Measurements from ENCODE around the gene SLC6A4. TPM values are rescaled to one million over a fixed set of nuclear protein-coding genes. Genes with fewer than 3 reads are reported as not detected.

Gene SLC6A4
- total RNA-seq, 1 experiment from 2014 or later, result 0.30 TPM

DNA sequence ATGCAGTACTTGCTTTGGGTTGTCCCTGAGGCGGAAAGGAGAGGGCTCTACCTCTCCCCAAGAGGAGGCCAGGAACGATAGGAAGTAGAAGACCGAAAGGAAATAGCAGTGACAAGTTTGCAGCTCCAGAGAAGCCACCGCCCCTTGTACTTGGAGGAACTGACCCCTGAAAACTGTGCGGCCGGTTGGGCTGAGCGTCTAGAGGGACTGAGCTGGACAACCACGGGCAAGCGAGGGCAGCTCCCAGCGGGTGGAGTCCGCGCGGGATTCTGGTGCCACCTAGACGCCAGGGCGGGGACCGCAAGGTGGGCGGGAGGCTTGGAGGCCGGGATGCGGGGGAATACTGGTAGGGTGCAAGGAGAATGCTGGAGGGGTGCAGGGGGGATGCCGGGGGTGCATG is 1.3 kb upstream of the SLC6A4 start (continued):
- TF ChIP-seq, protein P1, sequence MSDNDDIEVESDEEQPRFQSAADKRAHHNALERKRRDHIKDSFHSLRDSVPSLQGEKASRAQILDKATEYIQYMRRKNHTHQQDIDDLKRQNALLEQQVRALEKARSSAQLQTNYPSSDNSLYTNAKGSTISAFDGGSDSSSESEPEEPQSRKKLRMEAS (IDR thresholded peaks at IDR 0.05), result no peak
- TF ChIP-seq, protein P2, sequence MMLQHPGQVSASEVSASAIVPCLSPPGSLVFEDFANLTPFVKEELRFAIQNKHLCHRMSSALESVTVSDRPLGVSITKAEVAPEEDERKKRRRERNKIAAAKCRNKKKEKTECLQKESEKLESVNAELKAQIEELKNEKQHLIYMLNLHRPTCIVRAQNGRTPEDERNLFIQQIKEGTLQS (IDR thresholded peaks at IDR 0.05), result no peak
- TF ChIP-seq EGR1 (IDR thresholded peaks at IDR 0.05; ENCODE audit: low read depth) (no peak), FOSL1 (IDR thresholded peaks at IDR 0.05; ENCODE audit: low read depth) (no peak)

DNA sequence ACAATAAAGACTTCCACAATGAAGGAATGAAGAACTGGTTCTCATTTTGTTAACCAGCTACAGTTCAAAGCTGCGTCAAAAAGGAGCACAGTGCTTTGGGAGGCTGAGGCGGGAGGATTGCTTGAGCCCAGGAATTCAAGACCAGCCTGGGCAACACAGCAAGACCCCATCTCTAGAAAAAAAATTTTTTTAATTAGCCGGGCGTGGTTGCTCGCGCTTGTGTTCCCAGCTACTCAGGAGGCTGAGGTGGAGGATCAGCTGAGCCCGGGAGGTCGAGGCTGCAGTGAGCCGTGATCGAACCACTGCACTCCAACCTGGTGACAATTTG is 764 bp upstream of the SLC6A4 start:
- Histone ChIP-seq H3K9me2 (ENCODE audit: insufficient read depth) (no peaks in the 10 kb centered on the region), H4K20me1 (ENCODE audit: insufficient read depth) (no peaks in the 10 kb centered on the region), H3K9me3 (ENCODE audit: control insufficient read depth in 1 of 2, insufficient read depth in 1 of 2, low read depth in 1 of 2, low read length in 2 of 2) (peaks cover 0 to 3% of the 10 kb centered on the region in 2 experiments; a peak in 1 of 4 replicates), H3K9ac (ENCODE audit: low read length) (no peak overlapping the region), H3K4me2 (ENCODE audit: low read length) (no peak overlapping the region), H3K79me2 (ENCODE audit: insufficient read depth, low read length) (no peaks in the 10 kb centered on the region), H3K4me3 (replicated peaks in 1 of 2; ENCODE audit: low read depth in 1 of 2, low read length in 2 of 2) (no peak overlapping the region), H3K4me1 (ENCODE audit: control insufficient read depth in 1 of 2, insufficient read depth in 2 of 2, low read length in 2 of 2) (peaks cover 0 to 3% of the 10 kb centered on the region in 2 experiments; a peak in 1 of 4 replicates), H3K27ac (ENCODE audit: low read depth, low read length) (no peak overlapping the region), H2AFZ (ENCODE audit: low read depth, low read length, poor library complexity, severe bottlenecking) (peak overlapping the region; percentile 89), H3K27me3 (ENCODE audit: insufficient read depth, low read length) (peaks cover 24% of the 10 kb centered on the region; the same call in 1 of the 2 replicates), H3K36me3 (ENCODE audit: control insufficient read depth in 1 of 2, insufficient read depth in 2 of 2, low read length in 2 of 2) (no peaks in the 10 kb centered on the region)
- ATAC-seq (no peak), DNase-seq (ENCODE audit: low read depth, low spot score) (no peak)
- intact Hi-C loops (cut with micrococcal nuclease), result loop anchor here (1.0 kb wide), 1 partner anchor 132 kb away; no protein-coding TSS in a partner anchor
- RAD21 ChIA-PET (ENCODE audit: low non-redundant PET in 1 of 2, low total read pairs in 2 of 2, uncharacterized antibody in 2 of 2, unreplicated experiment in 2 of 2), result interaction anchor here in 1 of 2 experiments (0.8 kb wide), 1 partner anchor 110 kb away, joined by 3 read pairs; no protein-coding TSS in a partner anchor
- no TSS peak for BruUV-seq (replicated peaks)
- TF ChIP-seq ZNF274 (IDR thresholded peaks at IDR 0.05; ENCODE audit: low read depth, low read length) (no peak), CEBPB (IDR thresholded peaks at IDR 0.05; ENCODE audit: low read depth) (no peak), POLR2AphosphoS5 (IDR thresholded peaks at IDR 0.05; ENCODE audit: low read depth, low read length) (no peak), SRF (IDR thresholded peaks at IDR 0.05; ENCODE audit: low read depth) (no peak), FOSL1 (IDR thresholded peaks at IDR 0.05; ENCODE audit: low read depth) (no peak), EZH2 (IDR thresholded peaks at IDR 0.05) (no peak), CBX3 (IDR thresholded peaks at IDR 0.05; ENCODE audit: low read depth) (no peak), SP1 (IDR thresholded peaks at IDR 0.05; ENCODE audit: low read depth) (no peak), POLR2A (IDR thresholded peaks at IDR 0.05; ENCODE audit: borderline replicate concordance, extremely low read depth, insufficient read depth, insufficient read length) (no peak), SIN3A (IDR thresholded peaks at IDR 0.05; ENCODE audit: low read depth) (no peak), YY1 (IDR thresholded peaks at IDR 0.05; ENCODE audit: extremely low read depth, insufficient replicate concordance, low read depth, low read length) (no peak), TCF7L2 (IDR thresholded peaks at IDR 0.05; ENCODE audit: borderline replicate concordance, extremely low read depth, insufficient read depth, insufficient read length) (no peak), EGR1 (IDR thresholded peaks at IDR 0.05; ENCODE audit: low read depth) (no peak), ZFX (IDR thresholded peaks at IDR 0.05) (no peak), ELF1 (IDR thresholded peaks at IDR 0.05; ENCODE audit: borderline replicate concordance, low read depth) (no peak), JUND (IDR thresholded peaks at IDR 0.05) (no peak)
- TF ChIP-seq, protein P1 (IDR thresholded peaks at IDR 0.05), result no peak
- TF ChIP-seq, protein P3, sequence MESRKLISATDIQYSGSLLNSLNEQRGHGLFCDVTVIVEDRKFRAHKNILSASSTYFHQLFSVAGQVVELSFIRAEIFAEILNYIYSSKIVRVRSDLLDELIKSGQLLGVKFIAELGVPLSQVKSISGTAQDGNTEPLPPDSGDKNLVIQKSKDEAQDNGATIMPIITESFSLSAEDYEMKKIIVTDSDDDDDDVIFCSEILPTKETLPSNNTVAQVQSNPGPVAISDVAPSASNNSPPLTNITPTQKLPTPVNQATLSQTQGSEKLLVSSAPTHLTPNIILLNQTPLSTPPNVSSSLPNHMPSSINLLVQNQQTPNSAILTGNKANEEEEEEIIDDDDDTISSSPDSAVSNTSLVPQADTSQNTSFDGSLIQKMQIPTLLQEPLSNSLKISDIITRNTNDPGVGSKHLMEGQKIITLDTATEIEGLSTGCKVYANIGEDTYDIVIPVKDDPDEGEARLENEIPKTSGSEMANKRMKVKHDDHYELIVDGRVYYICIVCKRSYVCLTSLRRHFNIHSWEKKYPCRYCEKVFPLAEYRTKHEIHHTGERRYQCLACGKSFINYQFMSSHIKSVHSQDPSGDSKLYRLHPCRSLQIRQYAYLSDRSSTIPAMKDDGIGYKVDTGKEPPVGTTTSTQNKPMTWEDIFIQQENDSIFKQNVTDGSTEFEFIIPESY (IDR thresholded peaks at IDR 0.05; ENCODE audit: extremely low read depth, insufficient replicate concordance, low read length), result no peak
- TF ChIP-seq, protein P4, sequence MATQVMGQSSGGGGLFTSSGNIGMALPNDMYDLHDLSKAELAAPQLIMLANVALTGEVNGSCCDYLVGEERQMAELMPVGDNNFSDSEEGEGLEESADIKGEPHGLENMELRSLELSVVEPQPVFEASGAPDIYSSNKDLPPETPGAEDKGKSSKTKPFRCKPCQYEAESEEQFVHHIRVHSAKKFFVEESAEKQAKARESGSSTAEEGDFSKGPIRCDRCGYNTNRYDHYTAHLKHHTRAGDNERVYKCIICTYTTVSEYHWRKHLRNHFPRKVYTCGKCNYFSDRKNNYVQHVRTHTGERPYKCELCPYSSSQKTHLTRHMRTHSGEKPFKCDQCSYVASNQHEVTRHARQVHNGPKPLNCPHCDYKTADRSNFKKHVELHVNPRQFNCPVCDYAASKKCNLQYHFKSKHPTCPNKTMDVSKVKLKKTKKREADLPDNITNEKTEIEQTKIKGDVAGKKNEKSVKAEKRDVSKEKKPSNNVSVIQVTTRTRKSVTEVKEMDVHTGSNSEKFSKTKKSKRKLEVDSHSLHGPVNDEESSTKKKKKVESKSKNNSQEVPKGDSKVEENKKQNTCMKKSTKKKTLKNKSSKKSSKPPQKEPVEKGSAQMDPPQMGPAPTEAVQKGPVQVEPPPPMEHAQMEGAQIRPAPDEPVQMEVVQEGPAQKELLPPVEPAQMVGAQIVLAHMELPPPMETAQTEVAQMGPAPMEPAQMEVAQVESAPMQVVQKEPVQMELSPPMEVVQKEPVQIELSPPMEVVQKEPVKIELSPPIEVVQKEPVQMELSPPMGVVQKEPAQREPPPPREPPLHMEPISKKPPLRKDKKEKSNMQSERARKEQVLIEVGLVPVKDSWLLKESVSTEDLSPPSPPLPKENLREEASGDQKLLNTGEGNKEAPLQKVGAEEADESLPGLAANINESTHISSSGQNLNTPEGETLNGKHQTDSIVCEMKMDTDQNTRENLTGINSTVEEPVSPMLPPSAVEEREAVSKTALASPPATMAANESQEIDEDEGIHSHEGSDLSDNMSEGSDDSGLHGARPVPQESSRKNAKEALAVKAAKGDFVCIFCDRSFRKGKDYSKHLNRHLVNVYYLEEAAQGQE (IDR thresholded peaks at IDR 0.05; ENCODE audit: low read depth), result no peak
- CTCF ChIA-PET, result interaction anchor here (0.6 to 2.8 kb wide), 8 partner anchors 12 to 632 kb away, joined by 3 to 30 read pairs (median 4); no protein-coding TSS in a partner anchor
- POLR2A ChIA-PET, result no interaction called here
